ENCODE data around the gene GPR137C.

GPR137C gene

DNA sequence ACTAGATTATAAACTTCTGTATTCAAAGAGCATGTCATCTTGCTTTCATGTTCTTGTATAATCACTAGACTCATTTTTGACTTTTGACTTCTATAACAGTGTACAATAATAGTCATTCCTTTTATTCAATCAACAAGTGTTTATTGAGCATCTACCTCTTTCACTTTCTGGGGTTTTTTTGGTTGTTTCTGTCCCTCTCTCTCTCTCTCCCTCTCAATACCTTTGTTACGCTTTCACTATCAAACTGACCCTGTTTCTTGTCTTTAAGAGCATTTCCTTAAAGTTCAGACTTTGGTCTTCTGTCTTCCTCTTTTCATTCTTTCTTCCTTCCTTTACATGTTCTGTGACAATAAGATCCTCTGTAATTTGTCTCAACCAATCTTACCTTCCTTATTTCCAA, 49.5 kb downstream of the GPR137C start:
- Histone ChIP-seq H3K14ac (ENCODE audit: low read length) (no peak overlapping the region), H3K79me1 (ENCODE audit: low read length) (no peaks in the 10 kb centered on the region), H4K91ac (ENCODE audit: low read depth, low read length) (no peak overlapping the region), H3K18ac (ENCODE audit: low read length) (no peak overlapping the region), H4K8ac (ENCODE audit: low read depth, low read length) (no peak overlapping the region), H3K36me3 (ENCODE audit: control insufficient read depth in 1 of 2, insufficient read depth in 2 of 2, low read length in 2 of 2) (no peaks in the 10 kb centered on the region), H2BK5ac (ENCODE audit: low read depth, low read length, poor library complexity) (no peak overlapping the region), H2BK12ac (ENCODE audit: low read length) (no peak overlapping the region), H3K4me3 (ENCODE audit: low read depth, low read length) (no peak overlapping the region), H4K12ac (ENCODE audit: low read depth, low read length) (no peak overlapping the region), H2BK120ac (ENCODE audit: insufficient read depth, low read length, poor library complexity) (no peak overlapping the region), H3K79me2 (ENCODE audit: control insufficient read depth, insufficient read depth, low read length, poor library complexity) (no peaks in the 10 kb centered on the region), H3K4me1 (ENCODE audit: control insufficient read depth in 1 of 2, insufficient read depth in 2 of 2, low read length in 2 of 2) (no peaks in the 10 kb centered on the region), H3K27ac (ENCODE audit: low read depth, low read length) (no peak overlapping the region), H3K4me2 (ENCODE audit: low read length) (no peak overlapping the region), H3K27me3 (ENCODE audit: insufficient read depth, low read length) (no peaks in the 10 kb centered on the region), H3K9ac (ENCODE audit: low read length) (no peak overlapping the region), H3K23ac (ENCODE audit: low read length) (no peak overlapping the region), H2AK5ac (ENCODE audit: low read length) (no peak overlapping the region), H3K9me3 (ENCODE audit: insufficient read depth, low read depth, low read length) (no peaks in the 10 kb centered on the region), H2AFZ (ENCODE audit: insufficient read depth, low read length, poor library complexity) (no peak overlapping the region), H3K4ac (ENCODE audit: low read depth, low read length) (no peak overlapping the region)
- DNase-seq, result no peak
- WGBS (ENCODE audit: extremely low coverage, insufficient coverage, insufficient read length), result no CpG with 5 or more reads among the region's 1 CpG

DNA sequence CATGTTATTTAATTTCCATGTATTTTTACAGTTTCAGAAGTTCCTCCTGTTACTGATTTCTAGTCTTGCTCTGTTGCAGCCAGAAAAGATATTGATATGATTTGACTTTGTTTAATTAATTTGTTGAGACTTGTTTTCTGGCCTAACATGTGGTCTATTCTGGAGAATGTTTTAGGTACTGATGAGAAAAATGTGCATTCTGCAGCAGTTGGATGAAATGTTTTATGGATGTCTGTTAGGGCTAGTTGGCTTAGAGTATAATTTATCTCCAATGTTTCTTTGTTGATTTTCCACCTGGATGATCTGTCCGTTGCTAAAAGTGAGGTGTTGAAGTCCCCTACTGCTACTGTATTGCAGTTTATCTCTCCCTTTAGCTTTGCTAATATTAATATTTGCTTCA, 54.4 kb downstream of the GPR137C start:
- Histone ChIP-seq H3K4me3 (ENCODE audit: low read depth, low read length) (no peak overlapping the region), H4K12ac (ENCODE audit: low read depth, low read length) (no peak overlapping the region), H3K79me2 (ENCODE audit: control insufficient read depth, insufficient read depth, low read length, poor library complexity) (no peaks in the 10 kb centered on the region), H3K9ac (ENCODE audit: low read length) (no peak overlapping the region), H3K36me3 (ENCODE audit: control insufficient read depth in 1 of 2, insufficient read depth in 2 of 2, low read length in 2 of 2) (no peaks in the 10 kb centered on the region), H3K4me2 (ENCODE audit: low read length) (no peak overlapping the region), H3K27ac (ENCODE audit: low read depth, low read length) (no peak overlapping the region), H2BK120ac (ENCODE audit: insufficient read depth, low read length, poor library complexity) (no peak overlapping the region), H3K79me1 (ENCODE audit: low read length) (no peaks in the 10 kb centered on the region), H4K8ac (ENCODE audit: low read depth, low read length) (no peak overlapping the region), H3K4me1 (ENCODE audit: control insufficient read depth in 1 of 2, insufficient read depth in 2 of 2, low read length in 2 of 2) (no peaks in the 10 kb centered on the region), H3K23ac (ENCODE audit: low read length) (no peak overlapping the region), H3K18ac (ENCODE audit: low read length) (no peak overlapping the region), H3K9me3 (ENCODE audit: insufficient read depth, low read depth, low read length) (no peaks in the 10 kb centered on the region), H3K14ac (ENCODE audit: low read length) (no peak overlapping the region), H3K27me3 (ENCODE audit: insufficient read depth, low read length) (no peaks in the 10 kb centered on the region), H3K4ac (ENCODE audit: low read depth, low read length) (no peak overlapping the region), H2AK5ac (ENCODE audit: low read length) (no peak overlapping the region), H4K91ac (ENCODE audit: low read depth, low read length) (no peak overlapping the region), H2AFZ (ENCODE audit: insufficient read depth, low read length, poor library complexity) (no peak overlapping the region), H2BK12ac (ENCODE audit: low read length) (no peak overlapping the region), H2BK5ac (ENCODE audit: low read depth, low read length, poor library complexity) (no peak overlapping the region)
- no peak for DNase-seq
- WGBS (ENCODE audit: extremely low coverage, insufficient coverage, insufficient read length), result no CpG with 5 or more reads among the region's 1 CpG

DNA sequence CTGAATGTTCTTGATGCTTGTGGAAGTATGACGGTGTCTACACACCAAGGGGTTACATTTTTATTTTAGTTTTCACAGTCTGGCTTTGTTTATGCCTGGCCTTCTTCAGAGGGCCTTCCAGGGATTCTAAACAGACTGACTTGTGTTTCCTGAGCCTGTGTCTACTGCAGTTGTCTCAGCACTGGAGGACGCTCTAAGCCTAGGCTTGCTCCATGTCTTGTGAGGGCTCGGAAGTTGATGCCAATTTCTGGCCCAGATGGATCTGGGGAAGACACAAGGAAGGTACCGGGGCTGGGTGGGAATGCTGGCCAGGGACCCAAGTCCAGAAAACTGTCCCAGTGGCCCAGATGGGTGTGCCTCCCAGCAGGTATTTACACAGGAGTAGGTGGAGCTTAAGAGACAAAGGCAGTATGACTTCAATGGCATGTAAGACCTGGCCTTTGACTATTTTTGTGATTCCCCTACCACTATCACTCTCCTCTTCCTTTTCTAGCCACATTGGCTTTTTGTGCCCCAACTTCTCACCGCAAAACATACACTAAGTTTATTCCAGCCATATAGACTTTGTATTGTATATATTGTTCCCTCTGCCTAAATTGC, 56.9 kb downstream of the GPR137C start:
- H3K4me1 ChIP-seq (ENCODE audit: control insufficient read depth in 1 of 2, insufficient read depth in 2 of 2, low read length in 2 of 2), result no peaks in the 10 kb centered on the region

DNA sequence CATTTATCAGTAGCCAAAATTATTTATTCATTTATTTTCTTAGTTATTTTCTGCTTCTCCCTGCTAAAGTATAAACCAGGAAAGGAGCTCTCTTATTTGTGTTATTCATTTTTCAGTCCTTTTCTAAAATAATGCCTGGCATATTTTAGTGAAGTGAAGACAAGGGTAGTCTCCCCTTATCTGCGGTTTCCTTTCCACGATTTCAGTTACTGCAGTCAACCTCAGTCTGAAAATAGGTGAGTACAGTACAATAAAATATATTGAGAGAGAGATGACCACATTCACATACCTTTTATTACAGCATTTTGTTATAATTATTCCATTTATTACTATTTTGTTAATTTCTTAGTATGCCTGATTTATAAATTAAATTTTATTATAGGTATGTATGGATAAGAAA, 57.6 kb downstream of the GPR137C start:
- no CpG with 5 or more reads among the region's 2 CpGs for WGBS (ENCODE audit: extremely low coverage, insufficient coverage, insufficient read length)
- Histone ChIP-seq H3K36me3 (ENCODE audit: control insufficient read depth in 1 of 2, insufficient read depth in 2 of 2, low read length in 2 of 2) (no peaks in the 10 kb centered on the region), H3K79me2 (ENCODE audit: control insufficient read depth, insufficient read depth, low read length, poor library complexity) (no peaks in the 10 kb centered on the region), H3K27me3 (ENCODE audit: insufficient read depth, low read length) (no peaks in the 10 kb centered on the region), H3K4me3 (ENCODE audit: low read depth, low read length) (no peak overlapping the region), H2BK12ac (ENCODE audit: low read length) (no peak overlapping the region), H3K27ac (ENCODE audit: low read depth, low read length) (no peak overlapping the region), H2AK5ac (ENCODE audit: low read length) (no peak overlapping the region), H3K9ac (ENCODE audit: low read length) (no peak overlapping the region), H2BK120ac (ENCODE audit: insufficient read depth, low read length, poor library complexity) (no peak overlapping the region), H4K8ac (ENCODE audit: low read depth, low read length) (no peak overlapping the region), H3K4me1 (ENCODE audit: control insufficient read depth in 1 of 2, insufficient read depth in 2 of 2, low read length in 2 of 2) (no peaks in the 10 kb centered on the region), H4K91ac (ENCODE audit: low read depth, low read length) (no peak overlapping the region), H3K4me2 (ENCODE audit: low read length) (no peak overlapping the region), H3K14ac (ENCODE audit: low read length) (no peak overlapping the region), H3K9me3 (ENCODE audit: insufficient read depth, low read depth, low read length) (no peaks in the 10 kb centered on the region), H4K12ac (ENCODE audit: low read depth, low read length) (no peak overlapping the region), H2BK5ac (ENCODE audit: low read depth, low read length, poor library complexity) (no peak overlapping the region), H2AFZ (ENCODE audit: insufficient read depth, low read length, poor library complexity) (no peak overlapping the region), H3K4ac (ENCODE audit: low read depth, low read length) (no peak overlapping the region), H3K79me1 (ENCODE audit: low read length) (no peaks in the 10 kb centered on the region), H3K18ac (ENCODE audit: low read length) (no peak overlapping the region), H3K23ac (ENCODE audit: low read length) (no peak overlapping the region)
- DNase-seq, result no peak

More for the DNA sequence above, 56.9 kb downstream of the GPR137C start:
- Histone ChIP-seq H3K9ac (ENCODE audit: low read length) (no peak overlapping the region), H3K4me3 (ENCODE audit: low read depth, low read length) (no peak overlapping the region), H4K91ac (ENCODE audit: low read depth, low read length) (no peak overlapping the region), H3K14ac (ENCODE audit: low read length) (no peak overlapping the region), H3K27ac (ENCODE audit: low read depth, low read length) (no peak overlapping the region), H3K4me2 (ENCODE audit: low read length) (no peak overlapping the region), H3K18ac (ENCODE audit: low read length) (no peak overlapping the region), H3K9me3 (ENCODE audit: insufficient read depth, low read depth, low read length) (no peaks in the 10 kb centered on the region), H4K8ac (ENCODE audit: low read depth, low read length) (no peak overlapping the region), H4K12ac (ENCODE audit: low read depth, low read length) (no peak overlapping the region), H2BK120ac (ENCODE audit: insufficient read depth, low read length, poor library complexity) (no peak overlapping the region), H2AFZ (ENCODE audit: insufficient read depth, low read length, poor library complexity) (no peak overlapping the region), H3K36me3 (ENCODE audit: control insufficient read depth in 1 of 2, insufficient read depth in 2 of 2, low read length in 2 of 2) (no peaks in the 10 kb centered on the region), H3K79me2 (ENCODE audit: control insufficient read depth, insufficient read depth, low read length, poor library complexity) (no peaks in the 10 kb centered on the region), H2BK5ac (ENCODE audit: low read depth, low read length, poor library complexity) (no peak overlapping the region), H3K23ac (ENCODE audit: low read length) (no peak overlapping the region), H2AK5ac (ENCODE audit: low read length) (no peak overlapping the region), H2BK12ac (ENCODE audit: low read length) (no peak overlapping the region), H3K4ac (ENCODE audit: low read depth, low read length) (no peak overlapping the region), H3K79me1 (ENCODE audit: low read length) (no peaks in the 10 kb centered on the region), H3K27me3 (ENCODE audit: insufficient read depth, low read length) (no peaks in the 10 kb centered on the region)
- no peak for DNase-seq
- WGBS (ENCODE audit: extremely low coverage, insufficient coverage, insufficient read length), result no CpG with 5 or more reads among the region's 5 CpGs
